ENCODE measurements around the gene ZNF280C.

Gene ZNF280C

DNA sequence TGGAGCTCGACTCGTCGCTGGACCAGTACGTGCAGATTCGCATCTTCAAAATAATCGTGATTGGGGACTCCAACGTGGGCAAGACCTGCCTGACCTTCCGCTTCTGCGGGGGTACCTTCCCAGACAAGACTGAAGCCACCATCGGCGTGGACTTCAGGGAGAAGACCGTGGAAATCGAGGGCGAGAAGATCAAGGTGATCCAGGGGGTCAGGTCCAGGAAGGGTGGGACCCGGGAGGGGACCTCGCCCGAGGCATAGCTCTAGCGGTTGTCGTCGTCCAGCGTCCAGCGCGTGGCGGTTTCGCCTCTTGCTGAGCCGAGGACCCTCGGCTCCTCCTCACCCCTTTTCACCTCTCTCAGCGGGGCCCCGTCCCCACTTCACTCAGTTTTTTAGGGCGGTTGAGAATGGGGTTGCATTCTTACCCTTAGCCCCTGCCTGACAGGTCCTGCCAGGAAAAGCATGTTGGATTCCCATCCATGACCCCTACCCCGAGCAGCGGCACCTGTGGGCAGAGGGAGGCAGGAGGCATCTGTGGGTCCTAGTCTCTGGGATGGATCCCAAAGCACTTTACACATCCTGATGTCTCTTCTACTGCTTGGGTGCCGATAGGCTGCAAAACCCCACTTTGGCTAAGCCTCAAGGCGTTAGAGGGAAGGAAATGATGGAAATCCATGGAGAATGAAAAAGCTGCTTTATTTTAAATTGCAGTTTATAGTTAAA is 96.4 kb downstream of the ZNF280C start:
- FAIRE-seq (no peak), DNase-seq (ENCODE audit: insufficient read length, low spot score) (no peak)
- TF ChIP-seq PAX5 (IDR thresholded peaks at IDR 0.05; ENCODE audit: insufficient read depth, low read length, severe bottlenecking) (no peak), TAF1 (IDR thresholded peaks at IDR 0.05; ENCODE audit: low read depth, low read length) (no peak), POLR2A (IDR thresholded peaks at IDR 0.05; ENCODE audit: low read depth, low read length) (no peak), SPI1 (IDR thresholded peaks at IDR 0.05; ENCODE audit: low read depth, low read length) (no peak), POU2F2 (IDR thresholded peaks at IDR 0.05; ENCODE audit: low read depth, low read length) (no peak), POLR2AphosphoS5 (IDR thresholded peaks at IDR 0.05; ENCODE audit: low read depth, low read length) (no peak)

DNA sequence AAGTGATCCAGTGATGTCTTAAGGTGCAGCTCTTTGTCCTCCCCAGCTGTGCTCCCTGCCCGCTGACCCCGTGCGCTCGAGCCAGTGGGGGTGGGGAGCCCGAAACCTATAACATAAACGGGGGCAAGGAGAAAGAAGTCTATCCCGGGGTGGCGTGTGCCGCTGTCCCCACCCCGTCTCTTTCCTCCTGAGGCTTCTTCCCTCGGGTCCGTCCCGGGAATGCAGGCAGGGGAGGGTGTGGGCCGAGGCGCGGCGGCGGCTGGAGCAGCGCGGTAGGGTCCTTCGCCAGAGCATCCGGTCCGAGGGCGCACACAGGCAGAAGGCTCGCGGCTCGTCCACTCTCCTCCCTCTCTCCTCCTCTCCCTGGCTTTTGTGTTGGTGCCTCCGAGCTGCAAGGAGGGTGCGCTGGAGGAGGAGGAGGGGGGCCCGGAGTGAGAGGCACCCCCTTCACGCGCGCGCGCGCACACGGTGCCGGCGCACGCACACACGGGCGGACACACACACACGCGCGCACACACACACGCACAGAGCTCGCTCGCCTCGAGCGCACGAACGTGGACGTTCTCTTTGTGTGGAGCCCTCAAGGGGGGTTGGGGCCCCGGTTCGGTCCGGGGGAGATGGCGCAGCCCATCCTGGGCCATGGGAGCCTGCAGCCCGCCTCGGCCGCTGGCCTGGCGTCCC is 97.1 kb downstream of the ZNF280C start, which contains the start of gene RAB33A:
Gene RAB33A (plus strand): TSS at position 517 of the 681 bp plus-strand sequence. CDS start 101 bp downstream, at position 618.
- no peak for DNase-seq (ENCODE audit: insufficient read length, low spot score)
- FAIRE-seq, result peak; percentile 92
- TF ChIP-seq TAF1 (IDR thresholded peaks at IDR 0.05; ENCODE audit: low read depth, low read length) (no peak), SPI1 (IDR thresholded peaks at IDR 0.05; ENCODE audit: low read depth, low read length) (no peak), POLR2A (IDR thresholded peaks at IDR 0.05; ENCODE audit: low read depth, low read length) (no peak), POLR2AphosphoS5 (IDR thresholded peaks at IDR 0.05; ENCODE audit: low read depth, low read length) (no peak), POU2F2 (IDR thresholded peaks at IDR 0.05; ENCODE audit: low read depth, low read length) (no peak), PAX5 (IDR thresholded peaks at IDR 0.05; ENCODE audit: insufficient read depth, low read length, severe bottlenecking) (no peak)

DNA sequence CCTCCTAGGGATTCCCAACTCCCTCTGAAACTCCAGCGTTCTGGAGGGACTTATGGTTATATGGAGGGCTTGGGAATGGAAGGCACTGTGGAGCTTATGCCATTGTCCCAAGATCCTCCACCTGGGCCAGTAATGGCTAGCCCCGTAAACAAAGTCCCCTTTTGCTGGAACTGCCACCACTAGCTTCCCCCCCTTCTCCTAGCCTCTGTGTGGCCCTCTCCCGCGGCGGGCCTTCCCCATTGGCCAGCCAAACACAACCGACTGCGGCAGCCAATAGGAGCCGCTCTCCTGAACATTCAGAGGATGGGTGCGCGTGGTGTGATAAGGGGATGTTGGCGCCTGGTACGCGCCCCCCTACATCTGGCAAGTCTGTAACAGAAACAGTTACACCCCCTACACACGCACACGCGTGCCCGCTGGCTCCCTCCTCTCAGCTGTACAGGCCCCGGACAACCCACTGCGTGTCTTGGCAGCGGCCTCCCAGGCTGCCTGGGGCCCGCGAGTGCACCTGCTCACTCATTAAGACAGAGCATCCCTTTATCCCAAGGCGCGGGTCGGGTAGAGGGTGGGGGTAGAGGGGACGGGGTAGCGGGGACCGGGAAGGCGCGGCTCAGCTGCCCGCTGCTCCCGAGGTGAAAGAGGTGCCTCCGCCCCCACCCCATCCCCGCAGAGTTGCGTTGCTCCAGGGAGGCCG is 97.8 kb downstream of the ZNF280C start:
- DNase-seq (ENCODE audit: insufficient read length, low spot score), result no peak
- TF ChIP-seq POLR2AphosphoS5 (IDR thresholded peaks at IDR 0.05; ENCODE audit: low read depth, low read length), result no peak
- no peak for TF ChIP-seq POU2F2 (IDR thresholded peaks at IDR 0.05; ENCODE audit: low read depth, low read length)
- no peak for TF ChIP-seq POLR2A (IDR thresholded peaks at IDR 0.05; ENCODE audit: low read depth, low read length)
- TF ChIP-seq PAX5 (IDR thresholded peaks at IDR 0.05; ENCODE audit: insufficient read depth, low read length, severe bottlenecking), result no peak
- peak; percentile 94 for FAIRE-seq

DNA sequence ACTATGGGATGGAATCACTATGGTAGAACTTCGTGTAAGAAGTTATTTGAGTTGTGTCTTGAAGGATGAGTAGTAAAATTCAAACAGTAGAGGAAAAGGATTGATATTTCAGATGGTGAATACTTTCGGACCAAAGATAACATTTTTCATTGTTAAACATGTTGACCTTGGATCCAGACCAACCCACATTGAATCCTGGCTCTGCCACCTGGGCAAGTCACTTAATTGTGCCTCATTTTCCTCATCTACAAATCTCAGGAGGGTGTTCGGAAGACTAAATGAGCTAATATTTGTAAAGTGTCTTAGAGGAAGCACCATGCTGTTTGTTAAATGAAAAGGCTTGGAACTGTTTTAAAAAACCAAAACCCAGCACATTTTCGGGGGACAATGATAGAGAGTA is 101.7 kb downstream of the ZNF280C start:
- no peak for FAIRE-seq

DNA sequence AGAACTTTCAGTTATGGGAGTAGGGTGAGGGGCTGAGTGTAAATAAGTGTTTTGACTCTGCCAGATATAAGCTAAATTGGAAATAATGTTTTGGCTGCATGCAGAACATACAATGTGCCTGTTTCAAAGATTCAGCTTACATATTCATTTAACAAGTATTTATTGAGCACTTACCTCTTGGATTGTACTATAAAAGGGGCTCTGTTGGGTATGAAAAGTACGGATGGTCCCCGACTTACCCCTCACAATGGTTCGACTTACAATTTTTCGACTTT is 102.3 kb downstream of the ZNF280C start:
- no peak for DNase-seq (ENCODE audit: insufficient read length, low spot score)
- no peak for FAIRE-seq
- TF ChIP-seq TAF1 (IDR thresholded peaks at IDR 0.05; ENCODE audit: low read depth, low read length) (no peak), PAX5 (IDR thresholded peaks at IDR 0.05; ENCODE audit: insufficient read depth, low read length, severe bottlenecking) (no peak), POLR2AphosphoS5 (IDR thresholded peaks at IDR 0.05; ENCODE audit: low read depth, low read length) (no peak), SPI1 (IDR thresholded peaks at IDR 0.05; ENCODE audit: low read depth, low read length) (no peak), POLR2A (IDR thresholded peaks at IDR 0.05; ENCODE audit: low read depth, low read length) (no peak), POU2F2 (IDR thresholded peaks at IDR 0.05; ENCODE audit: low read depth, low read length) (no peak)

More for the DNA sequence above, 101.7 kb downstream of the ZNF280C start:
- TF ChIP-seq TAF1 (IDR thresholded peaks at IDR 0.05; ENCODE audit: low read depth, low read length), result no peak
- no peak for TF ChIP-seq POU2F2 (IDR thresholded peaks at IDR 0.05; ENCODE audit: low read depth, low read length)
- TF ChIP-seq PAX5 (IDR thresholded peaks at IDR 0.05; ENCODE audit: insufficient read depth, low read length, severe bottlenecking), result no peak
- TF ChIP-seq POLR2AphosphoS5 (IDR thresholded peaks at IDR 0.05; ENCODE audit: low read depth, low read length), result no peak
- TF ChIP-seq SPI1 (IDR thresholded peaks at IDR 0.05; ENCODE audit: low read depth, low read length), result no peak
- TF ChIP-seq POLR2A (IDR thresholded peaks at IDR 0.05; ENCODE audit: low read depth, low read length), result no peak
- no peak for DNase-seq (ENCODE audit: insufficient read length, low spot score)

DNA sequence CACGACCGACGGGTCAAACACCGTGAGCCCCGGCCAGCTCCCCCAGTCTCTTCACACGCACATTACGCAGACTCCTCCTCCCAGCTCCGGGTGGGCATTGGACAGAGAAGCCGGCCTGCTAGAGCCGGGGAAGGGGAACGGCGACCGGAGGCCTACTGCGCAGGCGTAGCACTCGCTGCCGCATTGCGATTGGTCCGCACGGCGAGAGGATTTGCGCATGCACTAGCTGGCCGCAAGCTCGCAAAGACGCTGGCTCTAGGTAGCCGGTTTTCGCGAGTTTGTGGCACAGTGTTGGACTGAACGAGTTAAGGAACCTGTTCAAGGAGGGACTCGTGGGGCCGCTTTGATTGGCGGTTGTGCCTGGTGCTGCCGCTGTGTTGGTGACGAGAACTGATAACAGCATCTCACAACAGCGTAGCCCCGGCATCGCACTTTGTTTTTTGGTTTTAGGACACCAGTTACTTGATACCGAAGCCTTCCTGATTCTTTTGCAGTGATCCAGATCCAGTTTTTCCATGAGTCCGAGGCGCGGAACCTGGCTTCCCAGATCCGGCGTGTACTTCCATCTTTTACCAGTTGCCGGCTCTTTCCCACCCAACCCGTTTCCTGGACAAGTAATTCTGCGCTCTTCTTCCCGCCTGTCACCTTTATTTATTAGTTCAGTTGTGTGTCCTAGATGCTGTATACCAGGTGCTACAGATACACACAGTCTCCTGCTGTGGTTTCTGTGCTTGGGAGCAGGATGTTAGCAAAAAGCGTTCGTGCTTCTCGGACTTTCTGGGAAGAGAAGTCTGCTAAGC is 102.8 kb downstream of the ZNF280C start, which contains the start of gene AIFM1:
Gene AIFM1 (minus strand): TSS at position 139 of the 800 bp plus-strand sequence. CDS start 185 bp downstream, outside the sequence.
- DNase-seq (ENCODE audit: insufficient read length, low spot score) (peak; percentile 57), FAIRE-seq (peak; percentile 96)
- TF ChIP-seq TAF1 (IDR thresholded peaks at IDR 0.05; ENCODE audit: low read depth, low read length) (peak; percentile 40; the same call in 1 of the 2 replicates), POU2F2 (IDR thresholded peaks at IDR 0.05; ENCODE audit: low read depth, low read length) (no peak), POLR2A (IDR thresholded peaks at IDR 0.05; ENCODE audit: low read depth, low read length) (peak; percentile 85), PAX5 (IDR thresholded peaks at IDR 0.05; ENCODE audit: insufficient read depth, low read length, severe bottlenecking) (no peak), POLR2AphosphoS5 (IDR thresholded peaks at IDR 0.05; ENCODE audit: low read depth, low read length) (peak; percentile 83), SPI1 (IDR thresholded peaks at IDR 0.05; ENCODE audit: low read depth, low read length) (no peak)

DNA sequence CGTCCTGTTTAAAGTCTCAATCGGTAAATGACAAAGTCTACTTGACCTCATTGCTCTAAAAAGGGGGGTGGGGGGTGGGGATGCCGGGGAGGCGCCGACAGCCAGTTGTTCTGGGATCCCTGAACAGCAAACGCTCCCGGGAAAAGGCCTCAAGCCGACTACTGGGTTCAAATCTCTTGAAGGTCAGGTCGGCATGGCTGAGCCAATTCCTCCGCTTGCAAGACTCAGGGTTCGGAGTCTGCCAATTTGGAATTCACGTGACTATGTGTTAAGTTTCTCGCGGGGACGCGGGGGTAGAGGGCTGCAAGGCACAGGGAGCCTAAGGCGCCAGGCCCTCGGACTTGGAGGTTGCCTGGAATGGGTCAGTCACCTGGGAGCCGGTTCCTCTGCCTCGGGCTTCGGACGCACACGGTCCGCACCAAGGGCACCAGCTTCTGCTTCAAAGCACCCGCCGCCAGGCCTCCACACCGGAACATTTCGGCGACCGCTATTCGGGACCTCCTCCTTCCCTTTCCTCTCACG is 103.5 kb downstream of the ZNF280C start:
- FAIRE-seq, result no peak
- no peak for DNase-seq (ENCODE audit: insufficient read length, low spot score)
- no peak for TF ChIP-seq SPI1 (IDR thresholded peaks at IDR 0.05; ENCODE audit: low read depth, low read length)
- TF ChIP-seq POLR2A (IDR thresholded peaks at IDR 0.05; ENCODE audit: low read depth, low read length), result peak; percentile 78; the same call in 1 of the 2 replicates

DNA sequence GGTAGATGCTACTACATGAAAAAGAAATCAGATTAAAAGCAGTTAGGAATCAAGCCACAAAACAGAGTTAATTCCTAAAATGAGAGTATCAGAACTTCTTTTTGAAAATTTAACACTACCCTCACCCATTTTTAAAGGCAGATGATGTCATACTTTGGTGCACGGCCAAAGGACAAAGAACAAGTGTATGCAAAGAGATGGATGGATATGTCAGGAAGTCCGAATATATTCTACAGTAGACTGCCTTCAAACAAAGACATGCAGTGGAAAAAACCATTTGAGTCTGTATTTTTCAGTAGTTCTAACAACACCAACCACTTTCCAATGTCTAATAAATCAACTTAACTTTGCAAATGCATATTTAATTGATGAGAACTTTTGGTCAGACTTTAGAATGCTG is 105.3 kb downstream of the ZNF280C start:
- DNase-seq (ENCODE audit: insufficient read length, low spot score), result no peak
- no peak for TF ChIP-seq POLR2AphosphoS5 (IDR thresholded peaks at IDR 0.05; ENCODE audit: low read depth, low read length)
- TF ChIP-seq POU2F2 (IDR thresholded peaks at IDR 0.05; ENCODE audit: low read depth, low read length), result no peak
- no peak for TF ChIP-seq PAX5 (IDR thresholded peaks at IDR 0.05; ENCODE audit: insufficient read depth, low read length, severe bottlenecking)
- TF ChIP-seq SPI1 (IDR thresholded peaks at IDR 0.05; ENCODE audit: low read depth, low read length), result no peak
- TF ChIP-seq TAF1 (IDR thresholded peaks at IDR 0.05; ENCODE audit: low read depth, low read length), result no peak
- TF ChIP-seq POLR2A (IDR thresholded peaks at IDR 0.05; ENCODE audit: low read depth, low read length), result no peak
- no peak for FAIRE-seq

Data from GM12891 (cell line).